GM21528 (cell line): ENCODE measurements around the gene DOLPP1.

Experiments
- ATAC-seq: cut with Tn5 transposase; IDR thresholded peaks from one replicate; pipeline ENCODE4 v1.9.1; 2021; ENCODE audit warnings: mild to moderate bottlenecking, moderate library complexity; ENCODE audit not compliant: unreplicated experiment, low FRiP score

The DOLPP1 gene

GRCh38 chr9:129136446-129137035 lies 55.6 kb downstream of the DOLPP1 start:
- no peak for ATAC-seq

GRCh38 chr9:129137292-129138143 lies 56.6 kb downstream of the DOLPP1 start:
- no peak for ATAC-seq

- no peak for ATAC-seq
These were observed 57.2 kb downstream of the DOLPP1 start for GRCh38 chr9:129138144-129138462.

- no peak for ATAC-seq
These were observed 57.7 kb downstream of the DOLPP1 start for GRCh38 chr9:129138476-129139232.

- ATAC-seq, result peak; percentile 33
These were observed 58.5 kb downstream of the DOLPP1 start for GRCh38 chr9:129139233-129139992.

GRCh38 chr9:129139993-129140396 lies 59.1 kb downstream of the DOLPP1 start:
- ATAC-seq, result peak; percentile 50
